HepG2 (cell line): ENCODE measurements around the gene CFAP97D1. TPM values are rescaled to one million over a fixed set of nuclear protein-coding genes. Genes with fewer than 3 reads are reported as not detected.

Source experiments
- ATAC-seq: fragments of 200-7000 bp; cut with Tn5 transposase; 3 replicates; pipeline ENCODE4 v1.9.1; 2020; ENCODE audit warnings: mild to moderate bottlenecking, moderate library complexity
- BruUV-seq: library from RNA; stranded (reverse); fragments of 400-500 nt; replicated peaks from 2 replicates; lab custom pipeline; 2021; lab: Mats Ljungman, UMichigan
- CTCF ChIA-PET: fragments of 300-600 bp; formaldehyde crosslinking; extraction: SDS; loops from one replicate; lab custom pipeline; 2021; ENCODE audit warnings: low total read pairs, inconsistent platforms, low intra/inter-chr PET ratio; lab: Yijun Ruan, JAX
- POLR2A ChIA-PET: fragments of 350-600 bp; sonication (Branson Sonifier 250); formaldehyde crosslinking; loops from one replicate; lab custom pipeline; 2020; ENCODE audit warnings: antibody characterized with exemption, inconsistent platforms; lab: Yijun Ruan, JAX
- DNase-seq: peaks from one replicate; pipeline ENCODE4 v3.0.0-alpha.2; 2015; ENCODE audit warnings: low spot score
- FAIRE-seq: peaks from 3 replicates; lab custom pipeline; 2011; peaks lifted over from hg19 to GRCh38; lab: Jason Lieb, UNC
- H2AFZ ChIP-seq: one replicate; pipeline ENCODE4 v1.6.1; 2011; ENCODE audit warnings: low read length, inconsistent platforms
- H3K27ac ChIP-seq: fragments of 300-600 bp; 3 replicates; pipeline ENCODE4 v1.8.0; 2011; ENCODE audit warnings: mixed run types, mild to moderate bottlenecking, mixed read lengths, low read length, inconsistent platforms; ENCODE audit not compliant: insufficient read depth; ENCODE audit errors: extremely low read length
- H3K27me3 ChIP-seq, 2 experiments: fragments of 200-600 bp in 1 of 2; 2 replicates in 1 of 2; 3 replicates in 1 of 2; pipeline versions ENCODE4 v1.6.0 to v1.8.0; 2011; ENCODE audit warnings: low read length in 2 of 2, mild to moderate bottlenecking in 2 of 2, moderate library complexity in 2 of 2, inconsistent platforms in 1 of 2; ENCODE audit not compliant: insufficient read depth in 2 of 2, control insufficient read depth in 1 of 2
- H3K36me3 ChIP-seq, 2 experiments: fragments of 200-600 bp in 1 of 2; replicated peaks in 1 of 2; 2 replicates in 1 of 2; 3 replicates in 1 of 2; pipeline versions ENCODE4 v1.5.1 to v1.8.0; 2011; ENCODE audit warnings: low read length in 2 of 2, inconsistent platforms in 1 of 2; ENCODE audit not compliant: insufficient read depth in 2 of 2, control insufficient read depth in 1 of 2
- H3K4me1 ChIP-seq: 2 replicates; pipeline ENCODE4 v1.5.1; 2012; ENCODE audit warnings: low read length, inconsistent platforms; ENCODE audit not compliant: insufficient read depth
- H3K4me2 ChIP-seq: 2 replicates; pipeline ENCODE4 v1.6.0; 2011; ENCODE audit warnings: low read depth, low read length, inconsistent platforms
- H3K4me3 ChIP-seq, 3 experiments: fragments of 200-600 bp in 1 of 3; sonication (generic), shearing (Covaris generic) in 1 of 3; replicated peaks in 1 of 3; 2 replicates each; pipeline ENCODE4 v1.5.1; 2011 to 2016; ENCODE audit warnings: low read length in 3 of 3, inconsistent platforms in 2 of 3, low read depth in 2 of 3, mild to moderate bottlenecking in 2 of 3, control low read depth in 1 of 3, mixed read lengths in 1 of 3; ENCODE audit not compliant: insufficient read depth in 1 of 3
- H3K79me2 ChIP-seq: one replicate; pipeline ENCODE4 v1.6.1; 2011; ENCODE audit warnings: low read length, inconsistent platforms; ENCODE audit not compliant: insufficient read depth
- H3K9ac ChIP-seq: 2 replicates; pipeline ENCODE4 v1.6.0; 2011; ENCODE audit warnings: mild to moderate bottlenecking, low read depth, low read length, inconsistent platforms; ENCODE audit not compliant: insufficient read depth
- H3K9me3 ChIP-seq: 2 replicates; pipeline ENCODE4 v1.5.1; 2012; ENCODE audit warnings: mild to moderate bottlenecking, low read length
- H4K20me1 ChIP-seq: 2 replicates; pipeline ENCODE4 v1.6.0; 2011; ENCODE audit warnings: inconsistent platforms, mild to moderate bottlenecking, low read length, moderate library complexity; ENCODE audit not compliant: insufficient read depth
- BORCS8-MEF2B ChIP-seq: sonication (generic); formaldehyde crosslinking; IDR thresholded peaks from 2 replicates; pipeline ENCODE4 v1.8.0; 2022; ENCODE audit warnings: mild to moderate bottlenecking, missing genetic modification reagents
- MEIS2 ChIP-seq: sonication (generic); formaldehyde crosslinking; IDR thresholded peaks from 2 replicates; pipeline ENCODE4 v1.9.0; 2021; ENCODE audit warnings: mild to moderate bottlenecking, missing genetic modification reagents
- ZNF234 ChIP-seq: sonication (generic); formaldehyde crosslinking; conservative IDR thresholded peaks from 2 replicates; pipeline ENCODE4 v1.5.1; 2020; ENCODE audit warnings: mild to moderate bottlenecking, missing genetic modification reagents
- ZNF570 ChIP-seq: sonication (generic); formaldehyde crosslinking; IDR thresholded peaks from 2 replicates; pipeline ENCODE4 v1.4.0; 2020; ENCODE audit warnings: mild to moderate bottlenecking, missing genetic modification reagents, borderline replicate concordance
- ZNF646 ChIP-seq: sonication (generic); formaldehyde crosslinking; IDR thresholded peaks from 2 replicates; pipeline ENCODE4 v1.9.0; 2021; ENCODE audit warnings: mild to moderate bottlenecking, missing genetic modification reagents
- ZNF687 ChIP-seq: sonication (generic); formaldehyde crosslinking; IDR thresholded peaks from 2 replicates; pipeline ENCODE4 v1.5.1; 2020; ENCODE audit warnings: mild to moderate bottlenecking, missing genetic modification reagents, moderate library complexity
- ZNF7 ChIP-seq: IDR thresholded peaks from 2 replicates; pipeline ENCODE4 v1.6.1; 2016; ENCODE audit warnings: missing biosample characterization, missing genetic modification reagents
- WGBS: methylation state at CpG from one replicate; pipeline ENCODE4 v1.1.6; 2017; ENCODE audit warnings: low lambda C conversion rate; 5-methylcytosine and 5-hydroxymethylcytosine counted together
- in situ Hi-C: cut with HindIII; loops from 2 replicates; pipeline ENCODE4 v1.10.0; 2017; ENCODE audit warnings: low pct_unique_long_range_greater_than_20kb; ENCODE audit not compliant: extremely low pct_ligation_motif_present
- intact Hi-C: fragments of 100-400 bp; cut with micrococcal nuclease; formaldehyde crosslinking; loops from one replicate; pipeline ENCODE4 v1.10.0; 2022; ENCODE audit not compliant: unreplicated experiment
- polyA plus RNA-seq, 8 experiments: library from polyadenylated mRNA; depleted of rRNA in 3 of 8; stranded (reverse) in 7 of 8; unstranded in 1 of 8; fragments of >200 nt; fragmentation: Illumina TruSeq in 4 of 8; extraction: Trizol in 4 of 8; gene quantifications; 2 replicates each; pipeline versions ENCODE4 v1.2.1 to v1.2.3, GENCODE V29; 2011 to 2016; ENCODE audit warnings: low read depth in 4 of 8, missing spikeins in 1 of 8, mixed read lengths in 1 of 8; ENCODE audit not compliant: insufficient read depth in 1 of 8
- total RNA-seq, 5 experiments: library from RNA; depleted of rRNA; stranded (reverse); fragments of >200 nt; fragmentation: Illumina TruSeq; extraction: Trizol; gene quantifications; 2 replicates each; pipeline ENCODE4 v1.2.3, GENCODE V29; 2016; ENCODE audit warnings: low read depth in 1 of 5
- TF ChIP-seq, protein P1 (sequence below): sonication (generic); formaldehyde crosslinking; IDR thresholded peaks from 2 replicates; pipeline ENCODE4 v1.4.0; 2020; ENCODE audit warnings: missing genetic modification reagents

The CFAP97D1 gene
- total and polyA plus RNA-seq, 2 of the 13 experiments (the other 11 are each of a cell fraction or from before 2014, with no cell fraction given) = 0.02 TPM; not detected in 1

DNA sequence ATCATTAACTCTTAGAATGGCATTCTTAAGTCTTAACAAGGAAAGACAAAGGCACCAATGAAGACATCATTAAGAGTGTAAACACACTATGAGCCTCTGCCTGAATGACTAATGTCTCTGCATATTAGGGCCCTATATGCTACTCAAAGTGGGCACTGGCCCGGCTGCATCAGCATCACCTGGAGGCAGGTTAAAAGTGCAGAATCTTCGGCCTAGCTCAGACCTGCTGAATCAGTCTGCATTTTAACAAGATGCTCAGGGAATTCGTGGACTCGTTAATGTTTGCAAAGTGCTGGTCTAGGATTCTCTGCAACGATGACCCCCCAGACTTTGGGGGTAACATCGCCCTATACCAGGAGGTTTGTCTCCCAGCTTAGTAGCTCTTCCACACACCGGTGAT, 46.0 kb downstream of the CFAP97D1 start (continued):
- TF ChIP-seq ZNF570 (CRISPR knock-in tag) (no peak), MEIS2 (CRISPR knock-in tag) (no peak), ZNF234 (CRISPR knock-in tag) (no peak), BORCS8-MEF2B (no peak)

DNA sequence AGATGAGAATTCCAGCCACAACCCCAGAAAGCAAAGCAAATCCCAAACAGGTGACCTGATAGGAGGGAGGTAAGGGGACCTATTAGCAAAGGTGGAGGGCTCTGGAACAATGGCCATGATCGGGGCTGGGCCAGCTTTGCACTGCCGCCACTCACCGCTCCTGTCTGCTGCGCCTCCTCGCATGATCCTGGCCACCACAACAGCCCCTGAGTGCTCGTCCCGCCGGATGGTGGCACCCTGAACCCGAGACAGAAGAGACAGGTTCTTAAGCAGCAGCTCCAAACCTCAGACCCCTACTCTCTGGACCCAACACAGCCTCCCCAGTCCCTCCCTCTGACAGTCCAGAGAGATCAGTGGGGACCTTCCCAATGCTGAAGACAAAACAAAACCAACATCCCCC, 47.4 kb downstream of the CFAP97D1 start:
- BruUV-seq = no TSS peak
- Histone ChIP-seq H3K4me2 (no peak overlapping the region), H2AFZ (no peak overlapping the region), H3K9me3 (no peaks in the 10 kb centered on the region), H3K27me3 (peaks cover 1 to 19% of the 10 kb centered on the region in 2 experiments; a peak in 3 of 5 replicates), H3K9ac (no peak overlapping the region), H3K27ac (no peak overlapping the region), H3K4me1 (peaks cover 13% of the 10 kb centered on the region), H4K20me1 (no peaks in the 10 kb centered on the region), H3K4me3 (no peak overlapping the region), H3K36me3 (no peaks in the 10 kb centered on the region; a peak in 1 of 5 replicates), H3K79me2 (no peaks in the 10 kb centered on the region)
- WGBS = 90% methylated on average over 9 of the region's 9 CpGs
- in situ Hi-C loops = no loop called here
- DNase-seq = no peak
- intact Hi-C loops = no loop called here
- CTCF ChIA-PET = no interaction called here
- no peak for FAIRE-seq
- no peak for ATAC-seq
- POLR2A ChIA-PET = no interaction called here
- TF ChIP-seq ZNF687 (CRISPR knock-in tag) (no peak), ZNF7 (CRISPR knock-in tag) (no peak), ZNF646 (CRISPR knock-in tag) (no peak)
- TF ChIP-seq, protein P1, sequence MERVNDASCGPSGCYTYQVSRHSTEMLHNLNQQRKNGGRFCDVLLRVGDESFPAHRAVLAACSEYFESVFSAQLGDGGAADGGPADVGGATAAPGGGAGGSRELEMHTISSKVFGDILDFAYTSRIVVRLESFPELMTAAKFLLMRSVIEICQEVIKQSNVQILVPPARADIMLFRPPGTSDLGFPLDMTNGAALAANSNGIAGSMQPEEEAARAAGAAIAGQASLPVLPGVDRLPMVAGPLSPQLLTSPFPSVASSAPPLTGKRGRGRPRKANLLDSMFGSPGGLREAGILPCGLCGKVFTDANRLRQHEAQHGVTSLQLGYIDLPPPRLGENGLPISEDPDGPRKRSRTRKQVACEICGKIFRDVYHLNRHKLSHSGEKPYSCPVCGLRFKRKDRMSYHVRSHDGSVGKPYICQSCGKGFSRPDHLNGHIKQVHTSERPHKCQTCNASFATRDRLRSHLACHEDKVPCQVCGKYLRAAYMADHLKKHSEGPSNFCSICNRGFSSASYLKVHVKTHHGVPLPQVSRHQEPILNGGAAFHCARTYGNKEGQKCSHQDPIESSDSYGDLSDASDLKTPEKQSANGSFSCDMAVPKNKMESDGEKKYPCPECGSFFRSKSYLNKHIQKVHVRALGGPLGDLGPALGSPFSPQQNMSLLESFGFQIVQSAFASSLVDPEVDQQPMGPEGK = no peak
